Kidney epithelial cell (primary cell): ENCODE measurements around the gene FOXP2. TPM values are rescaled to one million over a fixed set of nuclear protein-coding genes. Genes with fewer than 3 reads are reported as not detected.

ENCODE experiments used
- DNase-seq: peaks from one replicate; pipeline ENCODE4 v3.0.0-alpha.2; 2010; ENCODE audit warnings: low read depth
- H3K27me3 ChIP-seq: 2 replicates; pipeline ENCODE4 v1.6.0; 2011; ENCODE audit warnings: low read length; ENCODE audit not compliant: control insufficient read depth, insufficient read depth
- H3K36me3 ChIP-seq: 2 replicates; pipeline ENCODE4 v1.5.1; 2011; ENCODE audit warnings: low read length; ENCODE audit not compliant: control insufficient read depth, insufficient read depth
- H3K4me3 ChIP-seq: 2 replicates; pipeline ENCODE4 v1.5.1; 2011; ENCODE audit warnings: low read depth, mild to moderate bottlenecking, control low read depth, low read length
- total RNA-seq: library from RNA; depleted of rRNA; stranded (reverse); fragments of >200 nt; gene quantifications from 2 replicates; pipeline ENCODE4 v1.2.3, GENCODE V29; 2015
- TF ChIP-seq, protein P1 (sequence below): IDR thresholded peaks from 2 replicates; pipeline ENCODE4 v1.5.1; 2011; ENCODE audit warnings: mild to moderate bottlenecking, moderate library complexity, low read length, control low read depth, inconsistent platforms; ENCODE audit not compliant: insufficient read depth, poor library complexity, severe bottlenecking

FOXP2 gene
- total RNA-seq, 1 donor from 2014 or later, result 0.25 TPM

DNA sequence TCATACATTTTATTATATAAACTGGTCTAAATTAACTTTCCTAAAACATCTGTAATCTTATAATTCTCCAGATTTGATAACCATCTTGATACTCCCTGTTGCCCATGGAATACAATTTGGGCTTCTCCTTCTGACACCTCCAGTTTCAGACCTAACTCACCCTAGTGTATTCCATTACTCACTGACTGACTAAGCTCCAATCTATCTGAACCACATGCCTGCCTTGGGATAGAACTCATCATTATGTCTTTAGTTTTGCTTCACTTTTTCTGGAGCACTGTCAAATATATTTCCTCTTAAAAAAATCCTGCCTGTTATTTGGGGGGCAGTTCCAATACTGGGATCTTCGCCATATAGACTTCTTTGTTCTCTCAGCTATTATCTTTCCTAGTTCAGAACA is 4.9 kb upstream of the FOXP2 start:
- Histone ChIP-seq H3K36me3 (no peaks in the 10 kb centered on the region), H3K4me3 (no peak overlapping the region), H3K27me3 (no peaks in the 10 kb centered on the region)
- DNase-seq, result no peak
- TF ChIP-seq, protein P1, sequence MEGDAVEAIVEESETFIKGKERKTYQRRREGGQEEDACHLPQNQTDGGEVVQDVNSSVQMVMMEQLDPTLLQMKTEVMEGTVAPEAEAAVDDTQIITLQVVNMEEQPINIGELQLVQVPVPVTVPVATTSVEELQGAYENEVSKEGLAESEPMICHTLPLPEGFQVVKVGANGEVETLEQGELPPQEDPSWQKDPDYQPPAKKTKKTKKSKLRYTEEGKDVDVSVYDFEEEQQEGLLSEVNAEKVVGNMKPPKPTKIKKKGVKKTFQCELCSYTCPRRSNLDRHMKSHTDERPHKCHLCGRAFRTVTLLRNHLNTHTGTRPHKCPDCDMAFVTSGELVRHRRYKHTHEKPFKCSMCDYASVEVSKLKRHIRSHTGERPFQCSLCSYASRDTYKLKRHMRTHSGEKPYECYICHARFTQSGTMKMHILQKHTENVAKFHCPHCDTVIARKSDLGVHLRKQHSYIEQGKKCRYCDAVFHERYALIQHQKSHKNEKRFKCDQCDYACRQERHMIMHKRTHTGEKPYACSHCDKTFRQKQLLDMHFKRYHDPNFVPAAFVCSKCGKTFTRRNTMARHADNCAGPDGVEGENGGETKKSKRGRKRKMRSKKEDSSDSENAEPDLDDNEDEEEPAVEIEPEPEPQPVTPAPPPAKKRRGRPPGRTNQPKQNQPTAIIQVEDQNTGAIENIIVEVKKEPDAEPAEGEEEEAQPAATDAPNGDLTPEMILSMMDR, result no peak

DNA sequence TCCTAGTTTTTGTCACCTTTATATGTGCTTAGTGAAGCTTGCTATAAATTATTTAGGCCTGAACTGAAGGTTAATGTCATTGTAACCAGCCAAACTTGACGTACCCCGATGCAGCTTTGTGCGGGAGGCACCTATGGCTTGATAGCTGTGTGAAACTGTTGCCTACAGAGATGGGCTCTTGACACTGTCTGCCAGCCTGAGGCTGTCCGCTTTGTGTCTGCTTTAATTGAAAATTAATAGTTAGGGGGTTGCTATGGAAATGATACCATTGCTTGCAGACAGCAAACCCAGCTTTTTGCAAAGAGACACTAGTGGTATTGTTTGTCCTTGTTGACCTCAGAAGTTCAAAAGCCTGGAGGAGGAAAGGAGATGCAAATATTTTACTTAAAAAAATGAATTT is 2.1 kb upstream of the FOXP2 start:
- no peak overlapping the region for H3K4me3 ChIP-seq
- no peaks in the 10 kb centered on the region for H3K36me3 ChIP-seq
- no peak for DNase-seq
- TF ChIP-seq, protein P1, result no peak
- peaks cover 2% of the 10 kb centered on the region for H3K27me3 ChIP-seq

DNA sequence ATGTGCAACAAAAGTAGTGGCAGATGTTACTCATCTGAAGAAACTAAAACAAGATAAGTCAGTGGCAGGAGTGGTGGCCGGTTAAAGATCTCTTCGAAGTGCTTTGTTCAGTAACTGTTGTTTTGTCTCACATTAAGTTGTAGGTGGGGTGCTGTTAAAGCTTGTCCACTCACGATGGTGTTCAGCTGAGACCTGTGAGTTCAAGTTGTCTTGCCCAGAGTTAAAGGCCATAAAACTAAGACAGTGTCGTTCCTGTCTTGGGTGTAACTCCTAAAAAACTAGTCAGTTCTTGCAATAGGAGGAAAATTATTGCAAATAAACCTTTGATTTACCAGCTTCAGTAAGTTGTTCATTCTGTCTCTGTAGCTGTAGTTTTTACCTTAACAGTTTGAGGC is 857 bp upstream of the FOXP2 start:
- TF ChIP-seq, protein P1, result no peak
- Histone ChIP-seq H3K36me3 (no peaks in the 10 kb centered on the region), H3K4me3 (no peak overlapping the region), H3K27me3 (peaks cover 2% of the 10 kb centered on the region)
- DNase-seq, result no peak

DNA sequence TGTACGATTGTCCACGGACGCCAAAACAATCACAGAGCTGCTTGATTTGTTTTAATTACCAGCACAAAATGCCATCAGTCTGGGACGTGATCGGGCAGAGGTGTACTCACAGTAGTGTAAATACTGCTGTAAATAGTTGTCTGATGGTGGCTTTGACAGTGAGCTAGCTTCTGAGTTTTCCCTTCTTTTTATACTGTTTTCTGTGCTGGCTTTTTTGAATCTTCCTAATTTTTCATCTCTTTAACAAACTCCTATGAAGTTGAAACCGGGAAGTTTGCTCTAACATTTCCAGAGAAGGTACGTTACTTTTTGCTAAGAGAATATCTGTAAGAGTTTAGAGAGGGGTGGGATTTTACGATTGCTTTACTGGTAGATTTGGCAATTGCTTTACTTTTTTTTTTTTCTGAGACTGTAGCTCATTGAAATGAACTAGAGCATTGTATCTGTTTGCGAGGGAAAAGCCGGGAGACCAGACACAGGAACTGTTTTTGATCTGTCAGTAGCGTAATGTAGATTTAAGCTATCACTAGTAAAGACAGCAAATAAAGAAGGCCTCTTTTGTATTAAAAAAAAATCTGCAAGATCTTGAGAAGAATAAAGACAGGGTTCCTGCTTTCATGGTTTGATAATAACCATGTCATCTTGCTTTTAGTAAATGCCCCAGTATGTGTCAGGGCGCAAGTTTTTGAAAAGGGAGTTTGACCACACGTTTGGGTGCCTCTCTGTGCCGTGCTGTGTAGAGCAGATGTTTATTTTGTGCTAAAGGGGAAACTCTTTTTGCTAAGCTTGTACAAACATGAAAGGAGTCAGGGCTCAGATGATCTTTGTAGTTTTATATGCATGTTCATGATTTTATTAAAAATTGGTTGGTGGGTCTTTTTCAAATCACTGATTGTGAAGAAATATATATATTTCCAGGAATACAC is 712 bp downstream of the FOXP2 start:
- DNase-seq, result no peak
- no peak overlapping the region for H3K4me3 ChIP-seq

DNA sequence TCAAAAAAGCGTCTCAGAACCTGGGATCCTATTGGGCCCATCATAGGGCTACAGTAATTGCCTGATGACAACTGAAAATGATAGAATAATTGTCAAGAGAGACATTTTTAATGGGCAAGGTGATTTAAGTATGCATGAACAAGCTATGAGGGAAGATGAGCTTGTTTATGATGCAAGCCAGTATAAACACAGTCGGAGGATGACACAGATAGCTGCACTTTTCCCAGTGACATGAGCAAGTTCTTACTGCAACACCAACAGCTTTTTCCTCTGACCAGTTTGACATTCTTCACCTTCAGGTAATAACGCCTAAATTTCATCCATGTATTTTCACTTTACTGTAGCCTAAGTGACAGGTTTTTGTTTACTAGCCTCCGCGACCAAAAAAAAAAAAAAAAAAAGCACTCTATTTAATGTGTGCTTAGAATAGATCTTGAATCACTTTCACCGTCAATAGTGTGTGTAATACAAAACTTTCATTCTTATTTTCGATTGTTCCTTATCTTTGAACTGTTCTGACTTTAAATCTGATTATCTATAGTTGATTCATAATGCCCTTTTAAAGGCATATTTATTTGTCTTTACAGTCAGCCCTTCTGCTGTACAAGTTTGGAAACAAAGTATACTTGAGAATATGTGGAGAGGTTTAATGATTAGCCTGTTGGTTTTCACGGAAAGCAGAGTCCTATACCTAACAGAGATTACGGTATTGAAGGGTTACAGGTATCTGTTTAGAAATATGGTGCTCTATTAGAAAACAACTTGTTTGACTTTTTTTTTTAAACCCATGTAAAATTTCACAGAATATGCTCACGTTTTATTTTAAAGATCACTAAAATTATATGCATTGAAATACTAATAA is 1.7 kb downstream of the FOXP2 start:
- TF ChIP-seq, protein P1, result no peak
- Histone ChIP-seq H3K36me3 (no peaks in the 10 kb centered on the region), H3K4me3 (no peak overlapping the region), H3K27me3 (peaks cover 2% of the 10 kb centered on the region)
- no peak for DNase-seq

More for the DNA sequence above, 712 bp downstream of the FOXP2 start:
- Histone ChIP-seq H3K36me3 (no peaks in the 10 kb centered on the region), H3K27me3 (peaks cover 2% of the 10 kb centered on the region)
- TF ChIP-seq, protein P1, result no peak
